Lower lobe of right lung (tissue), 2 donors: ENCODE measurements around the gene HEG1. TPM values are rescaled to one million over a fixed set of nuclear protein-coding genes. Genes with fewer than 3 reads are reported as not detected.
"Not testable (repeated sequence)": the region's sequence is repeated elsewhere in the genome, so short reads cannot be mapped to it uniquely, and the experiment has no call there.

ENCODE experiments used
- ATAC-seq, 2 donors: fragments of 200-7000 bp; cut with Tn5 transposase; one replicate each; pipeline ENCODE4 v1.9.1; 2020 to 2022; ENCODE audit warnings: mild to moderate bottlenecking in 2 of 2, moderate library complexity in 2 of 2
- DNase-seq: peaks from one replicate; pipeline ENCODE4 v3.0.0-alpha.2; 2020
- H3K27ac ChIP-seq: fragments of 200-600 bp; one replicate; pipeline ENCODE4 v1.8.0; 2022
- H3K27me3 ChIP-seq: fragments of 200-600 bp; one replicate; pipeline ENCODE4 v1.8.0; 2022; ENCODE audit warnings: low read depth
- H3K36me3 ChIP-seq: fragments of 200-600 bp; one replicate; pipeline ENCODE4 v1.8.0; 2022; ENCODE audit warnings: mild to moderate bottlenecking
- H3K4me1 ChIP-seq: fragments of 200-600 bp; one replicate; pipeline ENCODE4 v1.8.0; 2022
- H3K4me3 ChIP-seq: fragments of 200-600 bp; one replicate; pipeline ENCODE4 v1.8.0; 2022; ENCODE audit warnings: mild to moderate bottlenecking
- H3K9me3 ChIP-seq: fragments of 200-600 bp; one replicate; pipeline ENCODE4 v1.8.0; 2022
- intact Hi-C: fragments of 100-400 bp; cut with DNase I; formaldehyde crosslinking; loops from one replicate; pipeline ENCODE4 v1.11.0; 2022
- total RNA-seq: library from RNA; stranded (reverse); fragmentation: NEBNext Ultra II Directional; extraction: Animal tissue kit (Norgen Biotek cat#: 25700); gene quantifications from one replicate; pipeline ENCODE4 v1.2.1, GENCODE V29; 2021
- TF ChIP-seq, protein P1 (sequence below): fragments of 200-600 bp; IDR thresholded peaks from one replicate; pipeline ENCODE4 v1.8.0; 2022; ENCODE audit warnings: antibody characterized with exemption, mild to moderate bottlenecking
- donor health status: DM: no; HTN: yes; CAD: no; lungs with severe emphysema.

The HEG1 gene
- total RNA-seq, 1 donor from 2014 or later, result 157 TPM

DNA sequence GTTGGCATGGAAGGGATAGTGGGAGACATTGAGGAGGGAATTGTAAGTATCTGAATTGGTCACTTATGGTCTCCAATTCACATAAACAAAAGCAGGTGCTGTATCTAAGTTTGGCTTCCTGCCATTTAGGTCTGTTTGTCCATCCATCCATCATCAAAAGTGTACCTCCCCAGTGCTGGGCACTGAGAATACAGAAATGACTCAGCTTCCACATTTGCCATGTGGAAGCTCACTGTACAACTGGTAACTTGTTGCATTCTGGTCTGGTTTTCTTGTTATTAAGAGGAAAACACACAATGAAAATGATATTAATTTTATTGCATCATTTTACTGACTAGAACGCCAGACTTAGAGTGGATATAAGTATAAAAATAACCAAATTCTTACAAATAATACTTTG lies 90.4 kb downstream of the HEG1 start:
- no peak for DNase-seq
- Histone ChIP-seq H3K27me3 (no peaks in the 10 kb centered on the region), H3K36me3 (peaks cover 22% of the 10 kb centered on the region), H3K9me3 (no peaks in the 10 kb centered on the region), H3K4me1 (peaks cover 5% of the 10 kb centered on the region), H3K4me3 (no peak overlapping the region), H3K27ac (no peak overlapping the region)
- intact Hi-C loops, result no loop called here
- ATAC-seq, result no peak
- TF ChIP-seq, protein P1, sequence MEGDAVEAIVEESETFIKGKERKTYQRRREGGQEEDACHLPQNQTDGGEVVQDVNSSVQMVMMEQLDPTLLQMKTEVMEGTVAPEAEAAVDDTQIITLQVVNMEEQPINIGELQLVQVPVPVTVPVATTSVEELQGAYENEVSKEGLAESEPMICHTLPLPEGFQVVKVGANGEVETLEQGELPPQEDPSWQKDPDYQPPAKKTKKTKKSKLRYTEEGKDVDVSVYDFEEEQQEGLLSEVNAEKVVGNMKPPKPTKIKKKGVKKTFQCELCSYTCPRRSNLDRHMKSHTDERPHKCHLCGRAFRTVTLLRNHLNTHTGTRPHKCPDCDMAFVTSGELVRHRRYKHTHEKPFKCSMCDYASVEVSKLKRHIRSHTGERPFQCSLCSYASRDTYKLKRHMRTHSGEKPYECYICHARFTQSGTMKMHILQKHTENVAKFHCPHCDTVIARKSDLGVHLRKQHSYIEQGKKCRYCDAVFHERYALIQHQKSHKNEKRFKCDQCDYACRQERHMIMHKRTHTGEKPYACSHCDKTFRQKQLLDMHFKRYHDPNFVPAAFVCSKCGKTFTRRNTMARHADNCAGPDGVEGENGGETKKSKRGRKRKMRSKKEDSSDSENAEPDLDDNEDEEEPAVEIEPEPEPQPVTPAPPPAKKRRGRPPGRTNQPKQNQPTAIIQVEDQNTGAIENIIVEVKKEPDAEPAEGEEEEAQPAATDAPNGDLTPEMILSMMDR, result no peak

- ATAC-seq, result no peak
- no peak for DNase-seq
- Histone ChIP-seq H3K4me1 (peaks cover 1% of the 10 kb centered on the region), H3K27me3 (no peaks in the 10 kb centered on the region), H3K4me3 (no peak overlapping the region), H3K9me3 (no peaks in the 10 kb centered on the region), H3K27ac (no peak overlapping the region), H3K36me3 (peaks cover 12% of the 10 kb centered on the region)
- TF ChIP-seq, protein P1, result no peak
- intact Hi-C loops, result no loop called here
Observed at GRCh38 chr3:124964387-124964786, 91.4 kb downstream of the HEG1 start.

GRCh38 chr3:124963755-124964154 lies 92.0 kb downstream of the HEG1 start:
- Histone ChIP-seq H3K9me3 (no peaks in the 10 kb centered on the region), H3K27ac (no peak overlapping the region), H3K4me3 (no peak overlapping the region), H3K4me1 (no peaks in the 10 kb centered on the region), H3K36me3 (peaks cover 5% of the 10 kb centered on the region), H3K27me3 (no peaks in the 10 kb centered on the region)
- no peak for DNase-seq
- intact Hi-C loops, result no loop called here
- ATAC-seq, result no peak
- TF ChIP-seq, protein P1, result no peak

- H3K4me3 ChIP-seq, result no peak overlapping the region
- TF ChIP-seq, protein P1, result no peak
- intact Hi-C loops, result no loop called here
- H3K27ac ChIP-seq, result no peak overlapping the region
- H3K4me1 ChIP-seq, result no peaks in the 10 kb centered on the region
- no peak for ATAC-seq
- no peaks in the 10 kb centered on the region for H3K36me3 ChIP-seq
- H3K9me3 ChIP-seq, result no peaks in the 10 kb centered on the region
- H3K27me3 ChIP-seq, result no peaks in the 10 kb centered on the region
- DNase-seq, result no peak
Observed at GRCh38 chr3:124962403-124962940, 93.3 kb downstream of the HEG1 start.

- Histone ChIP-seq H3K27ac (no peak overlapping the region), H3K4me3 (no peak overlapping the region), H3K27me3 (no peaks in the 10 kb centered on the region), H3K9me3 (no peaks in the 10 kb centered on the region), H3K4me1 (no peaks in the 10 kb centered on the region), H3K36me3 (no peaks in the 10 kb centered on the region)
- ATAC-seq (no peak), DNase-seq (no peak)
- intact Hi-C loops, result no loop called here
- TF ChIP-seq, protein P1, result no peak
Observed at GRCh38 chr3:124960698-124961097, 95.1 kb downstream of the HEG1 start.

GRCh38 chr3:124960105-124960504 lies 95.7 kb downstream of the HEG1 start:
- intact Hi-C loops, result no loop called here
- Histone ChIP-seq H3K9me3 (no peaks in the 10 kb centered on the region), H3K4me3 (no peak overlapping the region), H3K27me3 (no peaks in the 10 kb centered on the region), H3K36me3 (no peaks in the 10 kb centered on the region), H3K4me1 (no peaks in the 10 kb centered on the region), H3K27ac (no peak overlapping the region)
- TF ChIP-seq, protein P1, result no peak
- ATAC-seq, result no peak
- no peak for DNase-seq

DNA sequence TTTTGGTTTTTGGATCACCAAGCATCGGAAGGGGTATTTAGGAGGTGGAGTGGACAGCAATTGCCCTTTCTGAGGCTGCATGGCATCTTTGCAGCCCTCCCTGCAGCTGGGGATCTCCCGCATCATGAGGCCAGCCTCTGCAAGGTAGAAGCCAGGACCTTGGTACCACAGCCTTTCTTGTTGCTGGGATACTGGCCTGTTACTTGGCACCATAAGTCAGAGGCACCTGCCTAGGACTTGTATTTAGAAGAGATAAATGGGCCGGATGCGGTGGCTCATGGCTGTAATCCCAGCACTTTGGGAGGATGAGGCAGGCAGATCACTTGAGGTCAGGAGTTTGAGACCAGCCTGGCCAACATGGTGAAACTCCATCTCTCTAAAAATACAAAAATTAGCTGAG lies 97.8 kb downstream of the HEG1 start:
- DNase-seq, H3K27me3 ChIP-seq, H3K9me3 ChIP-seq, H3K4me1 ChIP-seq, ATAC-seq, H3K4me3 ChIP-seq, intact Hi-C loops, H3K36me3 ChIP-seq, H3K27ac ChIP-seq: not testable (repeated sequence)
